GM18909 (cell line): ENCODE results near the gene GPR155.
"Not testable (repeated sequence)": the region's sequence is repeated elsewhere in the genome, so short reads cannot be mapped to it uniquely, and the experiment has no call there.

Experiments
- ATAC-seq: cut with Tn5 transposase; IDR thresholded peaks from one replicate; pipeline ENCODE4 v1.9.1; 2021; ENCODE audit warnings: mild to moderate bottlenecking; ENCODE audit not compliant: unreplicated experiment, poor library complexity

The GPR155 gene

GRCh38 chr2:174388706-174389105 is 98.1 kb downstream of the GPR155 start:
- ATAC-seq: not testable (repeated sequence)

- no peak for ATAC-seq
Measured at GRCh38 chr2:174385201-174385600, 101.6 kb downstream of the GPR155 start.

DNA sequence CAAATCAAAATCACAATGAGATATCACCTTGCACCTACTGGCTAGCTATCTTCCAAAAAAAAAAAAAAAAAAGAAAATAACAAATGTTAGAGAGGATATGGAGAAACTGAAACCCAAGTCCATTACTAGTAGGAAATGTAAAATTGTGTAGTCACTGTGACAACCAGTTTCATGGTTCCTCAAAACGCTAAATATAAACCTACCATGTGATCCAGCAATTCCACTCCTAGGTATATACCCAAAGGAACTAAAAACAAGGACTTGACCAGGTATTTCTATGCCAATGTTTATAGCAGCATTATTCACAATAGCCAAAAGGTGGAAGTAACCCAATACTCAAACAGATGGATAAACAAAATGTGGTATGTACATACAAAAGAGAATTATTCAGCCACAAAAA is 103.0 kb downstream of the GPR155 start:
- ATAC-seq: no peak
